HG02610 (cell line): ENCODE results near the gene OR6C74.

ENCODE experiments used
- ATAC-seq: cut with Tn5 transposase; IDR thresholded peaks from one replicate; pipeline ENCODE4 v1.9.1; 2021; ENCODE audit warnings: mild to moderate bottlenecking, moderate library complexity; ENCODE audit not compliant: unreplicated experiment

Gene OR6C74

DNA sequence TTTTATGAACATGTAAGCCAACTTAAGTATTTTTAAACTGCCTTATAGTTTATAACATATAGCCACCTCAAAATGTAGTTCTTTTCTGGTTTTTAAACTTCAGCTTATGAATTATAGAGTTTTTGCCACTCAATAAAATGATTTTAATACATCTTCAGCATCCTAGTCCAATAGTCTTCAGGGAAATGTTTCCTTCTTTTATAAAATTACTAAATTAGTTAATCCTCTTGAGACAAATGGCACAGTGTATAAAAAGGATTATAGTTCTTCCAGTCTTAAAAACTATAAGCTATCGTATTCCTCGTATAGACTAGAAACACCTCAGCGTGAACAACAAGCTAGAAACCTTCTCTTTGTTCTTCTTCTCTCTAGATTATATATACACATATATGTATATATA lies at the start of gene OR6C74:
OR6C74 (plus strand) TSS at position 301 of the 400 bp plus-strand sequence. CDS start 2,679 bp downstream, outside the sequence.
- no peak for ATAC-seq

DNA sequence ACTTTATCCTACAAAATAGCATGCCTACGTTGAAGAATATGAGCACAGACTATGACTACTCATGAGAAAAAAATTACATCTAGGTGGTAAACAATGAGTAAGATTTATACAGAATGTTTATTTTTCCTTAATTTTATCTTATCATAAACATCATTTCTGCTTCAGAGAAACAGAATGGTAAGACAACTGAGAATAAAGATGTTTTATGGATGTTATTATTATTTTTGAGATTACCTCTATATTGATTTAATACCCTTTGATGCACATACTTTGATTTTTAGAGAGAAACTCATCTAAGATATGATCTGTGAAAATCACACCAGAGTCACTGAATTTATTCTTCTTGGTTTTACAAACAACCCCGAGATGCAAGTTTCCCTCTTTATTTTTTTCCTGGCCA lies 23.7 kb upstream of the OR6C74 start, which contains the start of gene OR10A7:
OR10A7 (plus strand) TSS at position 301 of the 400 bp plus-strand sequence; CDS start at position 301, 0 bp downstream.
- no peak for ATAC-seq

DNA sequence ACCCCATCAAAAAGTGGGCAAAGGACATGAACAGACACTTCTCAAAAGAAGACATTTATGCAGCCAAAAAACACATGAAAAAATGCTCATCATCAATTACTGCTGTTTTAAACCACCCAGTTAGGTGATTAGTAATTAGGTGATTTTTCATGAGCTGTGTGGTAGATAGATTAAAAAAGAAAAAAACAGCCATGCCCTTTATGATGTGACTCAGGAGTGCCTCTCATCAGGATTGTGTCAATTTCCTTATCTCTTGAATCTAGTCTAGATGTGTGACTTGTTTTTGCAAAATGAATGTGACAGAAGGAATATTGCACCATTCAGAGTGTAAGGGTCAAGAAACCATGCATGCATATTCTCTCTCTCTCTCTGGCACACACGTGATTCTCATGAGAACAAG lies 17.9 kb upstream of the OR6C74 start:
- no peak for ATAC-seq

GRCh38 chr12:55227643-55228042 lies 16.8 kb upstream of the OR6C74 start:
- ATAC-seq, result no peak

GRCh38 chr12:55246159-55246558 lies 1.8 kb downstream of the OR6C74 start:
- ATAC-seq, result no peak

- no peak for ATAC-seq
Measured at GRCh38 chr12:55250944-55251343, 6.5 kb downstream of the OR6C74 start.

DNA sequence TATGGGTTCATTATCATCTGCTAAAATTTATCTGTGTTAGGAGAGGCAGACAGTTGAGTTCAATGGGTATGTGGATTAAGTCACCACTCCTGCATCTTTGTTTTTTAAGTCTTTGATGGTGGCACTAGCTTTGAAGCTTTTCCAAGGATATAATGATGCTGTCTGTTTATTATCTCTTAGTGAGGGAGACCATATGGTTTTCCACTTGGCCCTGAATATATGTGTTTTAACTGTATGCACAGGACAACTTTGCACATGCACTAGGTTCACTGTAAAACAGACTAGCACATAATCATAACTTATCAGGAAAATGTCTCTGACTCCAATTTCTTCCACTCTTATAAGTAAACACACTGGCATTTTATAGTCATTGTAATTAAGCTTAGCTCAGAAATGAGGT lies 8.9 kb downstream of the OR6C74 start:
- ATAC-seq, result no peak

- ATAC-seq, result no peak
Measured at GRCh38 chr12:55256831-55257230, 12.4 kb downstream of the OR6C74 start.

DNA sequence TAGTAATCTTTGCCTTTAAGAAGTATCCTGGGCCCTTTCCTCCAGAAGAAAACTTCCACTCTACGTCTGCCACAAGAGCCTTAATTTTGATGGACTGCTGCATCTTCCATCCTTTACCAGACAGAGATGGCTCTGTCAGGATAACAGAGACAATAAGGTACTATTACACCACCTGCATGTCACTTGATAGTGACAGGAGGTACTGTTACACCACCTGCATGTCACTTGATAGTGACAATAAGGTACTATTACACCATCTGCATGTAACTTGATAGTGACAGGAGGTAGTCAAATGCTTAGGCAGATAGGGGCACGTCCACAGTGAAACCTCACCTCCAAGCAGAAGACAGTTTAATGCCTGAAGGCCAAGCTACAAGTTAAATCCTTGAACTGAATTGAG lies 13.9 kb downstream of the OR6C74 start:
- ATAC-seq, result no peak

- ATAC-seq, result no peak
Measured at GRCh38 chr12:55280991-55281390, 36.6 kb downstream of the OR6C74 start.

DNA sequence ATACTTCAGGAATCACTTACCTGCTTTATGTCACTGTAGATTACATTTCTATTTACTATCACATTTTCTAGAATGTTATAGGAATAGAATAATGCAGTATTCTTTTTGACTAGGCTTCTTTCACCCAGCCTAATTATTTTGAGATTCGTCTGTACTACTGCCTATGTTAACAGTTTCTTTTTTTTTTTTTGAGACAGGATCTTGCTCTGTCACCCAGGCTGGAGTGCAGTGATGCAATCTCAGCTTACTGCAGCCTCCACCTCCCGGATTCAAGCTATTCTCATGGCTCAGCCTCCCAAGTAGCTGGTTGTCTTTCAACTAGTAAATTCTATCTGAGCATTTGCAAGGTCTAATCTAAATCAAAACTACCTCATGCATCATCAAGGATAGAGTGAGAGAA lies 45.6 kb downstream of the OR6C74 start:
- ATAC-seq, result no peak
